GM23338 (cell line): Measurements from ENCODE around the gene CHRNB4. TPM values are rescaled to one million over a fixed set of nuclear protein-coding genes. Genes with fewer than 3 reads are reported as not detected.

Experiments
- ATAC-seq: fragments of 200-7000 bp; cut with Tn5 transposase; 3 replicates; pipeline ENCODE4 v1.9.1; 2020
- DNase-seq: peaks from one replicate; pipeline ENCODE4 v3.0.0-alpha.2; 2015; ENCODE audit warnings: low spot score
- H2AFZ ChIP-seq: fragments of 200-600 bp; sonication (generic); 2 replicates; pipeline ENCODE4 v1.8.0; 2016; ENCODE audit warnings: antibody characterized with exemption, mild to moderate bottlenecking, moderate library complexity
- H3F3A ChIP-seq: fragments of 200-600 bp; sonication (generic); replicated peaks from 2 replicates; pipeline ENCODE4 v1.8.0; 2017; ENCODE audit warnings: antibody characterized with exemption, mixed run types, low read depth
- H3K27ac ChIP-seq: fragments of 200-600 bp; sonication (generic); 2 replicates; pipeline ENCODE4 v1.6.1; 2016; ENCODE audit warnings: low read depth
- H3K27me3 ChIP-seq: fragments of 200-600 bp; sonication (generic); 2 replicates; pipeline ENCODE4 v1.8.0; 2016; ENCODE audit warnings: mild to moderate bottlenecking, mixed run types, moderate library complexity; ENCODE audit not compliant: insufficient read depth
- H3K36me3 ChIP-seq: fragments of 200-600 bp; sonication (generic); 2 replicates; pipeline ENCODE4 v1.8.0; 2016; ENCODE audit warnings: mild to moderate bottlenecking; ENCODE audit not compliant: insufficient read depth
- H3K4me1 ChIP-seq: fragments of 200-600 bp; sonication (generic); 2 replicates; pipeline ENCODE4 v1.8.0; 2016; ENCODE audit warnings: mild to moderate bottlenecking, moderate library complexity; ENCODE audit not compliant: insufficient read depth
- H3K4me2 ChIP-seq: fragments of 200-600 bp; sonication (generic); 2 replicates; pipeline ENCODE4 v1.7.1; 2017; ENCODE audit warnings: mixed run types
- H3K4me3 ChIP-seq: fragments of 200-600 bp; sonication (generic); 2 replicates; pipeline ENCODE4 v1.6.1; 2016; ENCODE audit warnings: mixed run types
- H3K79me2 ChIP-seq: fragments of 200-600 bp; sonication (generic); replicated peaks from 2 replicates; pipeline ENCODE4 v1.8.0; 2017; ENCODE audit warnings: mild to moderate bottlenecking; ENCODE audit not compliant: insufficient read depth
- H3K9me2 ChIP-seq: fragments of 200-600 bp; sonication (generic); 2 replicates; pipeline ENCODE4 v1.8.0; 2017; ENCODE audit not compliant: insufficient read depth
- H4K20me1 ChIP-seq: fragments of 200-600 bp; sonication (generic); replicated peaks from 2 replicates; pipeline ENCODE4 v1.8.0; 2017; ENCODE audit warnings: mild to moderate bottlenecking; ENCODE audit not compliant: insufficient read depth
- H3K27ac Mint-ChIP-seq: 2 replicates; pipeline ENCODE4 v1.8.0; 2020; ENCODE audit warnings: inconsistent platforms, mild to moderate bottlenecking, moderate library complexity, mixed read lengths
- H3K27me3 Mint-ChIP-seq: 3 replicates; pipeline ENCODE4 v1.8.0; 2022; ENCODE audit warnings: low read depth, mild to moderate bottlenecking, moderate library complexity, mixed read lengths, inconsistent platforms; ENCODE audit not compliant: insufficient read depth, poor library complexity
- H3K36me3 Mint-ChIP-seq: 3 replicates; pipeline ENCODE4 v1.8.0; 2021; ENCODE audit warnings: low read depth, mild to moderate bottlenecking, inconsistent platforms, moderate library complexity, mixed read lengths
- H3K4me1 Mint-ChIP-seq: 3 replicates; pipeline ENCODE4 v1.8.0; 2020; ENCODE audit warnings: mild to moderate bottlenecking, inconsistent platforms, mixed read lengths
- H3K4me3 Mint-ChIP-seq: 3 replicates; pipeline ENCODE4 v1.8.0; 2021; ENCODE audit warnings: moderate library complexity, mild to moderate bottlenecking, inconsistent platforms, mixed read lengths
- H3K9me3 Mint-ChIP-seq: 3 replicates; pipeline ENCODE4 v1.8.0; 2020; ENCODE audit warnings: moderate library complexity, mild to moderate bottlenecking, inconsistent platforms, mixed read lengths
- CREB1 ChIP-seq: fragments of 250-450 bp; sonication (Bioruptor Pico); IDR thresholded peaks from 2 replicates; pipeline ENCODE4 v1.5.0; 2020; ENCODE audit warnings: low read depth, mild to moderate bottlenecking, moderate library complexity
- EZH2 ChIP-seq: fragments of 200-600 bp; sonication (generic); IDR thresholded peaks from one replicate; pipeline ENCODE4 v1.8.0; 2017; ENCODE audit warnings: antibody characterized with exemption, mild to moderate bottlenecking, low read depth; ENCODE audit not compliant: unreplicated experiment
- EZH2phosphoT487 ChIP-seq: fragments of 200-600 bp; sonication (generic); IDR thresholded peaks from one replicate; pipeline ENCODE4 v1.8.1; 2018; ENCODE audit warnings: antibody characterized with exemption; ENCODE audit not compliant: unreplicated experiment
- JUNB ChIP-seq: IDR thresholded peaks from one replicate; pipeline ENCODE4 v1.6.1; 2016; ENCODE audit warnings: antibody characterized with exemption; ENCODE audit not compliant: unreplicated experiment
- NANOG ChIP-seq: IDR thresholded peaks from 2 replicates; pipeline ENCODE4 v1.6.1; 2016; ENCODE audit warnings: antibody characterized with exemption, borderline replicate concordance
- POLR2AphosphoS5 ChIP-seq: IDR thresholded peaks from 2 replicates; pipeline ENCODE4 v1.6.1; 2016; ENCODE audit warnings: antibody characterized with exemption, low read depth
- STAT1 ChIP-seq: IDR thresholded peaks from one replicate; pipeline ENCODE4 v1.6.1; 2016; ENCODE audit warnings: antibody characterized with exemption; ENCODE audit not compliant: unreplicated experiment
- ZNF114 ChIP-seq: fragments of 250-450 bp; sonication (Bioruptor Pico); IDR thresholded peaks from 2 replicates; pipeline ENCODE4 v1.5.0; 2020; ENCODE audit warnings: mild to moderate bottlenecking, moderate library complexity
- ZNF331 ChIP-seq: fragments of 250-450 bp; sonication (Bioruptor Pico); IDR thresholded peaks from 2 replicates; pipeline ENCODE4 v1.5.0; 2020; ENCODE audit warnings: low read depth, mild to moderate bottlenecking, moderate library complexity
- polyA plus RNA-seq: library from polyadenylated mRNA; unstranded; fragments of >200 nt; fragmentation: Nextera tagmentation; extraction: Ambion mirVana; gene quantifications from 2 replicates; pipeline ENCODE4 v1.2.1, GENCODE V29; 2016
- total RNA-seq: library from RNA; depleted of rRNA; stranded (reverse); fragments of >200 nt; shearing (Covaris generic); gene quantifications from 2 replicates; pipeline ENCODE4 v1.2.3, GENCODE V29; 2014
- TF ChIP-seq, protein P1 (sequence below): IDR thresholded peaks from one replicate; pipeline ENCODE4 v1.6.1; 2018; ENCODE audit warnings: antibody characterized with exemption; ENCODE audit not compliant: unreplicated experiment
- TF ChIP-seq, protein P2 (sequence below), 2 experiments: fragments of 200-600 bp in 1 of 2; sonication (generic) in 1 of 2; conservative IDR thresholded peaks; 2 replicates each; pipeline versions ENCODE4 v1.5.1 to v1.6.1; 2016 to 2017; ENCODE audit warnings: antibody characterized with exemption in 2 of 2, low read depth in 2 of 2, mild to moderate bottlenecking in 2 of 2, moderate library complexity in 1 of 2
- TF ChIP-seq, protein P3 (sequence below): fragments of 250-450 bp; sonication (Bioruptor Pico); IDR thresholded peaks from 2 replicates; pipeline ENCODE4 v1.5.0; 2020; ENCODE audit warnings: mild to moderate bottlenecking, moderate library complexity
- TF ChIP-seq, protein P4 (sequence below): IDR thresholded peaks from 2 replicates; pipeline ENCODE4 v1.6.1; 2016; ENCODE audit warnings: antibody characterized with exemption

Gene CHRNB4
- total and polyA plus RNA-seq, 2 experiments from 2014 or later = 1.4 to 1.6 TPM

DNA sequence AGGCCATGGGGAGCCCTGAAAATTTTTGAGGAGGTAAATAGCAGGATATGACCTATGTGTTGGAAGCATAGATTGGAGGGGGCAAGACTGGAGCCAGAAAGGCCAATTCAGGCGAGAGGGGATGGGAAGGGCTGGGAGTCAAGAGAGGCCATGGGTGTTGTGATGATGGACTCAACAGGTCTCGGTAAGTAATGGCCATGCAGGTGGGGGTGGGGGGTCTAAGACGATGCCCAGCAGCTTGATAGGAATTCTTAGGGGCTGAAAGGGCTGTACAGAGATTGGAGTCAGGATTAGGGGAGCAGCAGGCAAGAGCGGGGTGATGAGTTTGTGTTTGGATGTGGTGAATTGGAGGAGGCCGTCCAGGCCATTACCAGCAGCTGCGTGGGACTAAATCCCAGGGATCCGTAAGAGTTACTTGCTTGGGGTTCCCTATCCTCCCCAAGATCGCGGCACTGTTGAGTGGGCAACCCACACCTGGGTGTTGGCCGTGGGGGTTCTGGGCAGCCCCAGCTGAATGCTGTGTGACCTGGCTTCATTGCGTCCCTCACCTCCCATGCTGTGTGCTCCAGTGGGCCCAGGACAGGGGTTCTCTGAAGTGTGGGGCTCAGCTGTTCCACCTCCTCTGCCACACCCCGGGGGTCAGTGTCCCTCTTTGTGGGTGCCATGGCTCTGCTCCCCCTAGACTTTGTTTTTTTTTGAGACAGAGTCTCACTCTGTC is 41.8 kb upstream of the CHRNB4 start:
- H3K36me3 ChIP-seq = no peaks in the 10 kb centered on the region
- TF ChIP-seq, protein P1, sequence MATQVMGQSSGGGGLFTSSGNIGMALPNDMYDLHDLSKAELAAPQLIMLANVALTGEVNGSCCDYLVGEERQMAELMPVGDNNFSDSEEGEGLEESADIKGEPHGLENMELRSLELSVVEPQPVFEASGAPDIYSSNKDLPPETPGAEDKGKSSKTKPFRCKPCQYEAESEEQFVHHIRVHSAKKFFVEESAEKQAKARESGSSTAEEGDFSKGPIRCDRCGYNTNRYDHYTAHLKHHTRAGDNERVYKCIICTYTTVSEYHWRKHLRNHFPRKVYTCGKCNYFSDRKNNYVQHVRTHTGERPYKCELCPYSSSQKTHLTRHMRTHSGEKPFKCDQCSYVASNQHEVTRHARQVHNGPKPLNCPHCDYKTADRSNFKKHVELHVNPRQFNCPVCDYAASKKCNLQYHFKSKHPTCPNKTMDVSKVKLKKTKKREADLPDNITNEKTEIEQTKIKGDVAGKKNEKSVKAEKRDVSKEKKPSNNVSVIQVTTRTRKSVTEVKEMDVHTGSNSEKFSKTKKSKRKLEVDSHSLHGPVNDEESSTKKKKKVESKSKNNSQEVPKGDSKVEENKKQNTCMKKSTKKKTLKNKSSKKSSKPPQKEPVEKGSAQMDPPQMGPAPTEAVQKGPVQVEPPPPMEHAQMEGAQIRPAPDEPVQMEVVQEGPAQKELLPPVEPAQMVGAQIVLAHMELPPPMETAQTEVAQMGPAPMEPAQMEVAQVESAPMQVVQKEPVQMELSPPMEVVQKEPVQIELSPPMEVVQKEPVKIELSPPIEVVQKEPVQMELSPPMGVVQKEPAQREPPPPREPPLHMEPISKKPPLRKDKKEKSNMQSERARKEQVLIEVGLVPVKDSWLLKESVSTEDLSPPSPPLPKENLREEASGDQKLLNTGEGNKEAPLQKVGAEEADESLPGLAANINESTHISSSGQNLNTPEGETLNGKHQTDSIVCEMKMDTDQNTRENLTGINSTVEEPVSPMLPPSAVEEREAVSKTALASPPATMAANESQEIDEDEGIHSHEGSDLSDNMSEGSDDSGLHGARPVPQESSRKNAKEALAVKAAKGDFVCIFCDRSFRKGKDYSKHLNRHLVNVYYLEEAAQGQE = no peak
- TF ChIP-seq NANOG (no peak), STAT1 (no peak), EZH2phosphoT487 (no peak), EZH2 (no peak), POLR2AphosphoS5 (no peak), ZNF114 (CRISPR knock-in tag) (no peak), JUNB (no peak), CREB1 (CRISPR knock-in tag) (no peak), ZNF331 (CRISPR knock-in tag) (no peak)
- TF ChIP-seq, protein P2, sequence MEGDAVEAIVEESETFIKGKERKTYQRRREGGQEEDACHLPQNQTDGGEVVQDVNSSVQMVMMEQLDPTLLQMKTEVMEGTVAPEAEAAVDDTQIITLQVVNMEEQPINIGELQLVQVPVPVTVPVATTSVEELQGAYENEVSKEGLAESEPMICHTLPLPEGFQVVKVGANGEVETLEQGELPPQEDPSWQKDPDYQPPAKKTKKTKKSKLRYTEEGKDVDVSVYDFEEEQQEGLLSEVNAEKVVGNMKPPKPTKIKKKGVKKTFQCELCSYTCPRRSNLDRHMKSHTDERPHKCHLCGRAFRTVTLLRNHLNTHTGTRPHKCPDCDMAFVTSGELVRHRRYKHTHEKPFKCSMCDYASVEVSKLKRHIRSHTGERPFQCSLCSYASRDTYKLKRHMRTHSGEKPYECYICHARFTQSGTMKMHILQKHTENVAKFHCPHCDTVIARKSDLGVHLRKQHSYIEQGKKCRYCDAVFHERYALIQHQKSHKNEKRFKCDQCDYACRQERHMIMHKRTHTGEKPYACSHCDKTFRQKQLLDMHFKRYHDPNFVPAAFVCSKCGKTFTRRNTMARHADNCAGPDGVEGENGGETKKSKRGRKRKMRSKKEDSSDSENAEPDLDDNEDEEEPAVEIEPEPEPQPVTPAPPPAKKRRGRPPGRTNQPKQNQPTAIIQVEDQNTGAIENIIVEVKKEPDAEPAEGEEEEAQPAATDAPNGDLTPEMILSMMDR (conservative IDR thresholded peaks at IDR 0.05; ENCODE audit: low read depth in 2 of 2) = no peak
- TF ChIP-seq, protein P3, sequence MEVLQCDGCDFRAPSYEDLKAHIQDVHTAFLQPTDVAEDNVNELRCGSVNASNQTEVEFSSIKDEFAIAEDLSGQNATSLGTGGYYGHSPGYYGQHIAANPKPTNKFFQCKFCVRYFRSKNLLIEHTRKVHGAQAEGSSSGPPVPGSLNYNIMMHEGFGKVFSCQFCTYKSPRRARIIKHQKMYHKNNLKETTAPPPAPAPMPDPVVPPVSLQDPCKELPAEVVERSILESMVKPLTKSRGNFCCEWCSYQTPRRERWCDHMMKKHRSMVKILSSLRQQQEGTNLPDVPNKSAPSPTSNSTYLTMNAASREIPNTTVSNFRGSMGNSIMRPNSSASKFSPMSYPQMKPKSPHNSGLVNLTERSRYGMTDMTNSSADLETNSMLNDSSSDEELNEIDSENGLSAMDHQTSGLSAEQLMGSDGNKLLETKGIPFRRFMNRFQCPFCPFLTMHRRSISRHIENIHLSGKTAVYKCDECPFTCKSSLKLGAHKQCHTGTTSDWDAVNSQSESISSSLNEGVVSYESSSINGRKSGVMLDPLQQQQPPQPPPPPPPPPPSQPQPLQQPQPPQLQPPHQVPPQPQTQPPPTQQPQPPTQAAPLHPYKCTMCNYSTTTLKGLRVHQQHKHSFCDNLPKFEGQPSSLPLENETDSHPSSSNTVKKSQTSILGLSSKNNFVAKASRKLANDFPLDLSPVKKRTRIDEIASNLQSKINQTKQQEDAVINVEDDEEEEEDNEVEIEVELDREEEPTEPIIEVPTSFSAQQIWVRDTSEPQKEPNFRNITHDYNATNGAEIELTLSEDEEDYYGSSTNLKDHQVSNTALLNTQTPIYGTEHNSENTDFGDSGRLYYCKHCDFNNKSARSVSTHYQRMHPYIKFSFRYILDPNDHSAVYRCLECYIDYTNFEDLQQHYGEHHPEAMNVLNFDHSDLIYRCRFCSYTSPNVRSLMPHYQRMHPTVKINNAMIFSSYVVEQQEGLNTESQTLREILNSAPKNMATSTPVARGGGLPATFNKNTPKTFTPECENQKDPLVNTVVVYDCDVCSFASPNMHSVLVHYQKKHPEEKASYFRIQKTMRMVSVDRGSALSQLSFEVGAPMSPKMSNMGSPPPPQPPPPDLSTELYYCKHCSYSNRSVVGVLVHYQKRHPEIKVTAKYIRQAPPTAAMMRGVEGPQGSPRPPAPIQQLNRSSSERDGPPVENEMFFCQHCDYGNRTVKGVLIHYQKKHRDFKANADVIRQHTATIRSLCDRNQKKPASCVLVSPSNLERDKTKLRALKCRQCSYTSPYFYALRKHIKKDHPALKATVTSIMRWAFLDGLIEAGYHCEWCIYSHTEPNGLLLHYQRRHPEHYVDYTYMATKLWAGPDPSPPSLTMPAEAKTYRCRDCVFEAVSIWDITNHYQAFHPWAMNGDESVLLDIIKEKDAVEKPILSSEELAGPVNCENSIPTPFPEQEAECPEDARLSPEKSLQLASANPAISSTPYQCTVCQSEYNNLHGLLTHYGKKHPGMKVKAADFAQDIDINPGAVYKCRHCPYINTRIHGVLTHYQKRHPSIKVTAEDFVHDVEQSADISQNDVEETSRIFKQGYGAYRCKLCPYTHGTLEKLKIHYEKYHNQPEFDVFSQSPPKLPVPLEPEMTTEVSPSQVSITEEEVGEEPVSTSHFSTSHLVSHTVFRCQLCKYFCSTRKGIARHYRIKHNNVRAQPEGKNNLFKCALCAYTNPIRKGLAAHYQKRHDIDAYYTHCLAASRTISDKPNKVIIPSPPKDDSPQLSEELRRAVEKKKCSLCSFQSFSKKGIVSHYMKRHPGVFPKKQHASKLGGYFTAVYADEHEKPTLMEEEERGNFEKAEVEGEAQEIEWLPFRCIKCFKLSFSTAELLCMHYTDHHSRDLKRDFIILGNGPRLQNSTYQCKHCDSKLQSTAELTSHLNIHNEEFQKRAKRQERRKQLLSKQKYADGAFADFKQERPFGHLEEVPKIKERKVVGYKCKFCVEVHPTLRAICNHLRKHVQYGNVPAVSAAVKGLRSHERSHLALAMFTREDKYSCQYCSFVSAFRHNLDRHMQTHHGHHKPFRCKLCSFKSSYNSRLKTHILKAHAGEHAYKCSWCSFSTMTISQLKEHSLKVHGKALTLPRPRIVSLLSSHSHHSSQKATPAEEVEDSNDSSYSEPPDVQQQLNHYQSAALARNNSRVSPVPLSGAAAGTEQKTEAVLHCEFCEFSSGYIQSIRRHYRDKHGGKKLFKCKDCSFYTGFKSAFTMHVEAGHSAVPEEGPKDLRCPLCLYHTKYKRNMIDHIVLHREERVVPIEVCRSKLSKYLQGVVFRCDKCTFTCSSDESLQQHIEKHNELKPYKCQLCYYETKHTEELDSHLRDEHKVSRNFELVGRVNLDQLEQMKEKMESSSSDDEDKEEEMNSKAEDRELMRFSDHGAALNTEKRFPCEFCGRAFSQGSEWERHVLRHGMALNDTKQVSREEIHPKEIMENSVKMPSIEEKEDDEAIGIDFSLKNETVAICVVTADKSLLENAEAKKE (CRISPR knock-in tag) = no peak
- TF ChIP-seq, protein P4, sequence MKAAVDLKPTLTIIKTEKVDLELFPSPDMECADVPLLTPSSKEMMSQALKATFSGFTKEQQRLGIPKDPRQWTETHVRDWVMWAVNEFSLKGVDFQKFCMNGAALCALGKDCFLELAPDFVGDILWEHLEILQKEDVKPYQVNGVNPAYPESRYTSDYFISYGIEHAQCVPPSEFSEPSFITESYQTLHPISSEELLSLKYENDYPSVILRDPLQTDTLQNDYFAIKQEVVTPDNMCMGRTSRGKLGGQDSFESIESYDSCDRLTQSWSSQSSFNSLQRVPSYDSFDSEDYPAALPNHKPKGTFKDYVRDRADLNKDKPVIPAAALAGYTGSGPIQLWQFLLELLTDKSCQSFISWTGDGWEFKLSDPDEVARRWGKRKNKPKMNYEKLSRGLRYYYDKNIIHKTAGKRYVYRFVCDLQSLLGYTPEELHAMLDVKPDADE = no peak
- H3K4me1 ChIP-seq = peaks cover 32% of the 10 kb centered on the region
- DNase-seq (no peak), ATAC-seq (no peak)
- H4K20me1 ChIP-seq = no peaks in the 10 kb centered on the region
- peaks cover 11% of the 10 kb centered on the region for H3K27me3 Mint-ChIP-seq
- peaks cover 49% of the 10 kb centered on the region for H3K4me1 Mint-ChIP-seq
- H3K4me3 Mint-ChIP-seq = no peak overlapping the region
- no peaks in the 10 kb centered on the region for H3K27me3 ChIP-seq
- H3K27ac Mint-ChIP-seq = no peak overlapping the region
- no peak overlapping the region for H3K27ac ChIP-seq
- H3K4me2 ChIP-seq = no peak overlapping the region
- no peak overlapping the region for H2AFZ ChIP-seq
- H3K79me2 ChIP-seq = no peaks in the 10 kb centered on the region
- no peaks in the 10 kb centered on the region; the same call in 2 of the 3 replicates for H3K9me3 Mint-ChIP-seq
- H3F3A ChIP-seq = no peaks in the 10 kb centered on the region; the same call in 1 of the 2 replicates
- no peaks in the 10 kb centered on the region for H3K9me2 ChIP-seq
- H3K4me3 ChIP-seq = no peak overlapping the region
- no peaks in the 10 kb centered on the region for H3K36me3 Mint-ChIP-seq
